Ectodermal cell (in vitro differentiated cells): Measurements from ENCODE around the gene PLCG2.
"Not testable (repeated sequence)": the region's sequence is repeated elsewhere in the genome, so short reads cannot be mapped to it uniquely, and the experiment has no call there.

Source experiments
- H3K27ac ChIP-seq: 2 replicates; pipeline ENCODE4 v1.7.0; 2013; ENCODE audit warnings: mild to moderate bottlenecking, low read depth, low read length; ENCODE audit not compliant: insufficient read depth, poor library complexity, severe bottlenecking
- H3K27me3 ChIP-seq: 2 replicates; pipeline ENCODE4 v1.7.0; 2013; ENCODE audit warnings: mild to moderate bottlenecking, low read length; ENCODE audit not compliant: insufficient read depth, control insufficient read depth, poor library complexity, severe bottlenecking
- H3K36me3 ChIP-seq: one replicate; pipeline ENCODE4 v1.7.0; 2013; ENCODE audit warnings: low read length; ENCODE audit not compliant: control insufficient read depth, insufficient read depth
- H3K4me1 ChIP-seq: one replicate; pipeline ENCODE4 v1.7.0; 2013; ENCODE audit warnings: low read length; ENCODE audit not compliant: control insufficient read depth, insufficient read depth
- H3K4me3 ChIP-seq: 2 replicates; pipeline ENCODE4 v1.7.0; 2013; ENCODE audit warnings: low read depth, low read length, control low read depth; ENCODE audit not compliant: insufficient read depth
- H3K9me3 ChIP-seq: 2 replicates; pipeline ENCODE4 v1.7.0; 2013; ENCODE audit warnings: mild to moderate bottlenecking, low read length, moderate library complexity; ENCODE audit not compliant: control insufficient read depth
- whole genome bisulfite sequencing, 2 experiments: methylation state at CpG; one replicate each; pipeline ENCODE4 v1.1.7; 2013; ENCODE audit warnings: missing lambda C conversion rate in 2 of 2; 5-methylcytosine and 5-hydroxymethylcytosine counted together

PLCG2 gene

DNA sequence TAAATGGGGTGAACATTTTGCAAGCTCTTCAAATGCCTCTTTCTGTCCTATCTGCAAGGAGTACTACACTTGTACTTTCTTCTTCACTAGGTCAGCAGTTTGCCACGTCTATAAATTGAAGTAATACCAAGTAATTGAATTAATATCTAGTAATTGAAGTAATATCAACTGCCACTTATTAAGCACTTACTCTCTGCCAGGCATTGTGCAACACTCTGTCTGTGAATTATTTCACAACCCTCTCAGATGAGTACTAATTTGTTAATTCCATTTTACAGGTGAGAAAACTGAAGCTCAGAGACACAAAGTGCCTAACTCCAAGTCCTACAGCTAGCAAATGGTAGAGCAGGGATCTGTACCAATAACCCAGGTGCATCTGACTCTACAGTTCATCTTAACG, 228.1 kb downstream of the PLCG2 start:
- Histone ChIP-seq H3K4me3 (no peak overlapping the region), H3K36me3 (no peaks in the 10 kb centered on the region), H3K4me1 (no peaks in the 10 kb centered on the region), H3K27ac (no peak overlapping the region), H3K9me3 (peaks cover 4% of the 10 kb centered on the region), H3K27me3 (no peaks in the 10 kb centered on the region)
- WGBS, 2 experiments, result 94 to 97% methylated on average over 1 to 2 of the region's 2 CpGs

GRCh38 chr16:82008957-82009592, 230.0 kb downstream of the PLCG2 start:
- H3K9me3 ChIP-seq, result peaks cover 4% of the 10 kb centered on the region
- 89 to 93% methylated on average over 9 of the region's 9 CpGs for WGBS, 2 experiments

DNA sequence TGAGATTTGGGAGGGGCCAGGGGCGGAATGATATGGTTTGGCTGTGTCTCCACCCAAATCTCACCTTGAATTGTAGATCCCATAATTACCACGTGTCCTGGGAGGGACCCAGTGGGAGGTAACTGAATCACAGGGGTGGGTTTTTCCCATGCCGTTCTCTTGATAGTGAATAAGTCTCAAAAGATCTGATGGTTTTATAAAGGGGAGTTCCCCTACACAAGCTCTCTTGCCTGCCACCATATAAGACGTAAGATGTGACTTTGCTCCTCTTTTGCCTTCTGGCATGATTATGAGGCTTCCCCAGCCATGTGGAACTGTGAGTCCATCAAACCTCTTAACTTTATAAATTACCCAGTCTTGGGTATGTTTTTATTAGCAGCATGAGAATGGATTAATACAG, 230.7 kb downstream of the PLCG2 start:
- 87 to 90% methylated on average over 4 of the region's 4 CpGs for WGBS, 2 experiments
- H3K36me3 ChIP-seq, H3K4me3 ChIP-seq, H3K4me1 ChIP-seq, H3K27ac ChIP-seq, H3K27me3 ChIP-seq, H3K9me3 ChIP-seq: not testable (repeated sequence)

More at GRCh38 chr16:82008957-82009592, 230.0 kb downstream of the PLCG2 start:
- Histone ChIP-seq H3K27me3 (no peaks in the 10 kb centered on the region), H3K27ac (no peak overlapping the region), H3K4me1 (no peaks in the 10 kb centered on the region), H3K36me3 (no peaks in the 10 kb centered on the region), H3K4me3 (no peak overlapping the region)

DNA sequence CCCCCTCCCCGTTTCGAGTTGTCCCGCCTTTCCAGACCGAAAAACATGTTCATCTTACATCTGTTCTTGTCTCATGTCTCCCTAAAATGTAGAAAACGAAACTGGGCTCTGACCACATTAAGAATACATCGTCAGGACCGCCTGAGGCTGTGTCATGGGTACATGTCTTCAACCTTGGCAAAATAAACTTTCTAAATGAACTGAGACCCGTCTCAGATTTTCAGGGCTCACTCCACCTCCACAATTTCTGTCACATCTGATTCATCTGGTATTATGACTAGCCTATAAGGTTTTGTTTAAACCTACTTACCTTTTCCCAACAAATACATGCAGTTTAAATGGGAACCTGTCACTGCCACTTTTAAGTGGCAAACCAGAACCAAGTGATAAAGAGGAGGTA, 231.6 kb downstream of the PLCG2 start:
- no peaks in the 10 kb centered on the region for H3K36me3 ChIP-seq
- 95 to 96% methylated on average over 8 of the region's 8 CpGs for WGBS, 2 experiments
- peaks cover 4% of the 10 kb centered on the region for H3K9me3 ChIP-seq
- H3K27ac ChIP-seq, result no peak overlapping the region
- H3K4me3 ChIP-seq, result no peak overlapping the region
- H3K27me3 ChIP-seq, result no peaks in the 10 kb centered on the region
- H3K4me1 ChIP-seq, result no peaks in the 10 kb centered on the region

- H3K4me1 ChIP-seq, result no peaks in the 10 kb centered on the region
- H3K36me3 ChIP-seq, result no peaks in the 10 kb centered on the region
- no peaks in the 10 kb centered on the region for H3K27me3 ChIP-seq
- 92 to 93% methylated on average over 32 of the region's 32 CpGs for WGBS, 2 experiments
- H3K4me3 ChIP-seq, result no peak within 1 kb of the TSS
- H3K27ac ChIP-seq, result no peak within 1 kb of the TSS
- peaks cover 4% of the 10 kb centered on the region for H3K9me3 ChIP-seq
These were observed 232.1 kb downstream of the PLCG2 start, which contains the start of gene SDR42E1 for GRCh38 chr16:82011199-82011641. SDR42E1 (minus strand) TSS chr16:82011470; CDS start chr16:82000858, 10,612 bp downstream.
